ENCODE measurements around the gene NINL.
"Not testable (repeated sequence)": the region's sequence is repeated elsewhere in the genome, so short reads cannot be mapped to it uniquely, and the experiment has no call there.

NINL gene

GRCh38 chr20:25551413-25552215 lies 33.7 kb downstream of the NINL start:
- DNase-seq (ENCODE audit: low spot score): no peak

GRCh38 chr20:25550645-25551337 lies 34.5 kb downstream of the NINL start:
- not testable (repeated sequence) for DNase-seq (ENCODE audit: low spot score)

DNA sequence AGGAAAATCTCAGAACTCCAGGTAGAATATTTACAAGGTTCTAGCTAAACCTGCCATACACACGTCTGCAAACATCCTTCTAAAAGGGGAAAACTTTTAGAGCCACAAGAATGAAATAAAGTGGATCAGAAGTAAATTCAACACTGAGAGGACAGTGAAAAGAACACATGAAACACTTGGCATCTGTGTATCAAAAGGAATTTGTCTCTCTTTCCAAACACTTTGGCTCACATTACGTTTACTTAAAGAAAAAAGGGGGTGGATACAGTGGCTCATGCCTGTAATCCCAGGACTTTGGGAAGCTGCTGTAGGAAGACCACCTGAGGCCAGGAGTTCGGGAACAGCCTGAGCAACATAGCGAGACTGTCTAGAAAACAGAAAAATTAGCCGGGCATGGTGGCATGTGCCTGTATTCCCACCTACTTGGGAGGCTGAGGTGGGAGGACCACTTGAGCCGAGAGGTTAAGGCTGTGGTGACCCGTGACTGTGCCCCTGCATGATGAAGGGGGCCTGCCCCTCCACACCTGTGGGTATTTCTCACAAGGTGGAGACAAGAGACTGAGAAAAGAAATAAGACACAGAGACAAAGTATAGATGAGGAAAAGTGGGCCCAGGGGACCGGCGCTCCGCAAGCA lies 35.4 kb downstream of the NINL start:
- DNase-seq (ENCODE audit: low spot score): no peak

GRCh38 chr20:25549172-25549773 lies 36.1 kb downstream of the NINL start:
- no peak for DNase-seq (ENCODE audit: low spot score)

- no peak for DNase-seq (ENCODE audit: low spot score)
Measured at GRCh38 chr20:25548613-25549086, 36.7 kb downstream of the NINL start.

- no peak for DNase-seq (ENCODE audit: low spot score)
Measured at GRCh38 chr20:25547999-25548398, 37.3 kb downstream of the NINL start.

DNA sequence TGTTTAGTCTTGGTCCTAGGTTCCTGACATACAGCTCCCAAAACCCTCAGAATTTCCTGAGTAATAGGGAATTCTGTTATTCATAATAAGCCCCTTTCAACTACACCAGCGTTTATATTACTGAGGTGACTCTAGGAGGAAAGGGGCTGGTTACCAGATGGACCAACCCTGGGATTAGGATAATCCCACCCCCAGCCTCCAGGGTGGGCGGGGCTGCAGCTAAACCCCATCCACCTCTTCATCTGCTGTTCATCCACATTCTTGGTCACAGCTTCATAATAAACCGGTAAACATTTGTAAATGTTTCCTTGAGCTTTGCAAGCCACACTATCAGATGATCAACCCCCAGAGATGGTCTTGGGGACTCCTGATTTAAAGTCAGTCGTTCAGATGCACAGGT lies 38.3 kb downstream of the NINL start:
- DNase-seq (ENCODE audit: low spot score): no peak

GRCh38 chr20:25546048-25546447 lies 39.3 kb downstream of the NINL start:
- no peak for DNase-seq (ENCODE audit: low spot score)

GRCh38 chr20:25545171-25545570 lies 40.2 kb downstream of the NINL start:
- DNase-seq (ENCODE audit: low spot score): no peak

GRCh38 chr20:25544734-25545133 lies 40.6 kb downstream of the NINL start:
- no peak for DNase-seq (ENCODE audit: low spot score)

DNA sequence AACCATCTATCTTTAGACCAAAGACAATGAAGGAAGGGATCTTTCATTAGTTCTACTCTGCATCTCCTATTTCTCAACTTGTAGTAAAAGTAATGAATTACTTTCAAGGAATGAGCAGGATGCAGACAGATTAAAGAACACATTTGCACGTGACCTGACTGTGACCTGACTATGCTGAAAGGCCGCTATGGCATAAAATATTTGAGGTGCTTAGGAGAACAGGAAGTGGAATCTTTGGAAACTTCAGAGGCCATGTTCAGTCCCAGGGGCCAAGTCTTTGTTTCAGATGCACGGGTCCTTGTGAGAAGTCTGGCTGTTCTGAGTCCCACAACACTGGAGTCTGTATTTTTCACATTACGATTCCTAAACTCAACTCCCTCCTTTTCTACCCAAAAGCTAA lies 41.0 kb downstream of the NINL start:
- DNase-seq (ENCODE audit: low spot score): no peak

GRCh38 chr20:25543068-25543467 lies 42.3 kb downstream of the NINL start:
- no peak for DNase-seq (ENCODE audit: low spot score)

- no peak for DNase-seq (ENCODE audit: low spot score)
Measured at GRCh38 chr20:25541676-25542075, 43.7 kb downstream of the NINL start.

DNA sequence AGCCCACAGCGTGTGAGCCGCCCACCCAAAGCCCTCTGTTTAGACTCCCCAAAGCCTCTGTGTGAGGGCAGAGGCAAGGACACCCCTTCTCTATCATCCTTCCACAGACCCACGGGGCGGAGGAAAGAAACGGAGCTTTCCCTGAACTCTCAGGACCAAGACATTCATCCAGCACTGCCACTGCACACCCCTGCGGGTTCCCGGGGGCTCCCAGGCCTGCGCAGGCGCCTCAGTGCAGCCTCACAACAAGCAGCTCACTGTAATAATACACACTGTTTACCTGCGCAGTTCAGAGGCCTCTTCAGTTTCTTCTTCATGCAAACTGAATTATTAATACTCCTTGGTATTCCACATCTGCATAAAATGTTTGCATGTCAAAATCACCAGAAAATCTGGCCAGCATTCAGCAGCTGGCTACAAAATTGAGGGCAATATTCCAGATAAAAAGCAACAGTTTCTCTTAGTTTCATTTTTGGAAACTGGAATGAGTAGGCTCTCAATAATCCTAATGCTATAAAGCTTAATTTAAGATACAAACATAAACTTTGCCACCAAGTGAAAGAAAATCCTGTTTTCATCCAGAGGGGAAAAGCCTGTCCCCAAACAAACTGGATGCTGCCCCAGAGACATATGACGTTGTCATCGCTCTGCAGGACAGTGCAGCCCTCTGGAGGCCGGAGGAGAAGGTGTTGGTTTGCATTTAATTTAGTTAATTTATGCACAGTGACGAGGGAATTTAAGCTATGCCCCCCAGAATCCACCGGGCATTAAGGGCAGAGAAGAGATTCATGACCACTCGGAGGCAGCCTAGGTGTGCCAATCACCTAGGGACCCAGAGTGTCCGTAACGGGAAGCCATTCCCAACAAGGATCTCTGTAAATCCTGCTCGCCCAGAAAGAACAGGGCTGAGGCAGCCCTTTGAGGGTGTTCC lies 45.3 kb downstream of the NINL start:
- DNase-seq (ENCODE audit: low spot score): no peak

GRCh38 chr20:25538838-25539665 lies 46.3 kb downstream of the NINL start:
- no peak for DNase-seq (ENCODE audit: low spot score)

DNA sequence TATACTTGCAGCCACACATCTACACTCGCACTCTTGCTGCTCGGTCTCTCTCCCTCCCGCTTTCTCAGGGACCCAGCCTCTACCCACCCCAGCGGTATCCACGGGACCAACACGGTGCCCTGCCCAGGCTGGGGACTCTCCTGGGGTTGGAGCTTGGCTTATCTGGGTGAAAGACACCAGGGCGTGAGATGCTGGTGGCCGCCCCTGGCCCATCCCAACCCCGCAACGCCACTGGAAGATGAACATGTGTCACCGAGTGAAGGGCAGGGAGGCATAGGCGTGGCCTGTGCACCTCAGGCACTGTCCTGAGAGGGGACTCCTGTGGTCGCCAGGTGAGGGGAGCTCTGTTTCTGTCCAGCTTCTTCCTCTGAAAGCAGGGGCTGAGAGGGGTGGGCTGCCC lies 47.4 kb downstream of the NINL start:
- no peak for DNase-seq (ENCODE audit: low spot score)

DNA sequence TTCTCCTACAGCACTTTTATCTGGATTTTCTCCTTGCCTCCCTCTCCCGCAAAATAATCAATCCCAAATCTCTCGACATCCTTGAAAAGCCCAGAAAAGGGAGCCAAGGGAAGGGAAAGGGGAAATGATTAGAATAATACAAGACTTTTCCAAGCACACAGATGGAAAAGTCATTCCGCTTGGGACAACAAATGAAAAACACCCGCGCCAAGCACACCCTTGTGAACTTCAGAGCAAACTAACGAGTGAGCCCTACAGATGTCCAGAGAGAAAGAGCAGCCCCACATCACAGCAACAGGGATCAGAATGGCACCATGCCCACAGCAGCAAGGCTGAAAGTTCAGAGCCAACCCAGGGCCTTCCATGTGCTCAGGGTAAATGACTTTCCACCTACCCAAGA lies 49.6 kb downstream of the NINL start:
- no peak for DNase-seq (ENCODE audit: low spot score)

DNA sequence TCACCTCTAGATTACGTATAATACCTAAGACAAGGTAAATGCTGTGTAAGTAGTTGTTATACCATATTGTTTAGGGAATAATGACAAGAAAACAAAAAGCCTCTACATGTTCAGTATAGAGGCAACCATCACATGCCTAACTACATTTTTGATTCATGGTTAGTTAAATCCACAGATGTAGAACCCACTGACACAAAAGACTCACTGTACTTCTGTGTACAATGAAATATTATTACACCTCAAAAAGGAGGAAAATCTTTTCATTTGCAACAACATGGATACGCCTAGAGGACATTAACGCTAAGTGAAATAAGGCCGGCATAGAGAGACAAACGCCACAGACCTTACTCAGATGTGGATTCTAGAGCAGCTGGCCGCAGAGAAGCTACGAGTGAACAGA lies 50.5 kb downstream of the NINL start:
- DNase-seq (ENCODE audit: low spot score): no peak

DNA sequence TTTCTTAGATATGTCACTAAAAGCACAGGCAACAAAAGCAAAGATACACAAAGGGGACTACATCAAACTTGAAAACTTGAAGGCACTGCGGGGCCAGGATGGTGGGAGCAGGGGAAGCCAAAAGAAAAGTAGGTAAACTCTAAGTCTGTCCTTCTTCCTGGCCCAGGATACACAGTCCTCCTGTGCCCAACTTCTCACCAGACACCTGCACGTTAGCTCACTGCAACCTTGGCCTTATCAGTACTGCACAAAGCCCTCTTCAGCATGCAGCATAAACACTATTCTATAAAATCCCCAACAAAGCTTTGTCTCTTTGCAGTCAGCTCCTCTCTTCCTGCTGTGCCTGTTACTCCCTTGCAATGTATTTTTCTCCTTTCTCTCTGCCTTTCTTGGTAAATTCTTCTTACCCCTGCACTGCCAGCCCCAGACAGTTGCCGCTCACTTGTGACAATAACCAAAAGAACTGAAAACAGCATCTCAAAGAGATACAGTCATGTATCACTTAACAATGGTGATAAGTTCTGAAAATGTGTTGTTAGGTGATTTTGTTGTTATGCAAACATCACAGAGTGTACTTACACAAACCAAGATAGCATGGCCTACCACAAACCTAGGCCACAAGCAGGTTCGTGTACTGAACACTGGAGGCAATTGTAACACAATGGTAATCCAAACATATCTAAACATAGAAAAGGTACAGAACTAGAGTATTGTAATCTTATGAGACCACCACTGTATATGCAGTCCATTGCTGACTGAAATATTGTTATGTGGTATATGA lies 51.2 kb downstream of the NINL start:
- no peak for DNase-seq (ENCODE audit: low spot score)

- no peak for DNase-seq (ENCODE audit: low spot score)
Measured at GRCh38 chr20:25532971-25533391, 52.4 kb downstream of the NINL start.
